Prostate gland (tissue), 2 donors: ENCODE results near the gene TOPBP1. TPM values are rescaled to one million over a fixed set of nuclear protein-coding genes. Genes with fewer than 3 reads are reported as not detected.

Experiments used
- DNase-seq: peaks from one replicate; pipeline ENCODE4 v3.0.0-alpha.2; 2019; ENCODE audit warnings: low spot score
- H3K27ac ChIP-seq, 2 donors: fragments of 200-600 bp; sonication (generic); 2 replicates each; pipeline ENCODE4 v1.5.1; 2017 to 2019
- H3K27me3 ChIP-seq: fragments of 200-600 bp; sonication (generic); replicated peaks from 2 replicates; pipeline ENCODE4 v1.5.1; 2019; ENCODE audit not compliant: insufficient read depth
- H3K36me3 ChIP-seq, 2 donors: fragments of 200-600 bp; sonication (generic); 1 replicate in 1 of 2; 2 replicates in 1 of 2; pipeline versions ENCODE4 v1.5.1 to v1.8.1; 2017 to 2019
- H3K4me1 ChIP-seq: fragments of 200-600 bp; sonication (generic); replicated peaks from 2 replicates; pipeline ENCODE4 v1.5.1; 2019
- H3K4me3 ChIP-seq, 2 donors: fragments of 200-600 bp; sonication (generic); 2 replicates each; pipeline ENCODE4 v1.5.1; 2017 to 2019
- H3K9me3 ChIP-seq: fragments of 200-600 bp; sonication (generic); 2 replicates; pipeline ENCODE4 v1.5.1; 2017
- POLR2A ChIP-seq: fragments of 450-650 bp; IDR thresholded peaks from one replicate; pipeline ENCODE4 v1.6.1; 2016; ENCODE audit warnings: antibody characterized with exemption, mild to moderate bottlenecking
- POLR2AphosphoS5 ChIP-seq: sonication (generic); formaldehyde crosslinking; IDR thresholded peaks from one replicate; pipeline ENCODE4 v1.6.1; 2017; ENCODE audit warnings: antibody characterized with exemption
- WGBS: methylation state at CpG from one replicate; pipeline ENCODE4 v1.1.5; 2018; 5-methylcytosine and 5-hydroxymethylcytosine counted together
- intact Hi-C: fragments of 100-400 bp; cut with DNase I; formaldehyde crosslinking; loops from one replicate; pipeline ENCODE4 v1.14.2; 2022
- total RNA-seq, 2 donors: library from RNA; depleted of rRNA; stranded (reverse); fragments of >200 nt; gene quantifications; one replicate each; pipeline ENCODE4 v1.1.0, GENCODE V29; 2016
- TF ChIP-seq, protein P1 (sequence below), 4 experiments: fragments of 200-600 bp in 2 of 4; fragments of 450-650 bp in 2 of 4; sonication (generic) in 2 of 4; IDR thresholded peaks; 1 replicate in 3 of 4; 2 replicates in 1 of 4; pipeline ENCODE4 v1.5.1; 2016 to 2019; ENCODE audit warnings: antibody characterized with exemption in 4 of 4, mild to moderate bottlenecking in 2 of 4, moderate library complexity in 2 of 4

TOPBP1 gene
- total RNA-seq, 2 donors from 2014 or later = 15.6 to 25.3 TPM

DNA sequence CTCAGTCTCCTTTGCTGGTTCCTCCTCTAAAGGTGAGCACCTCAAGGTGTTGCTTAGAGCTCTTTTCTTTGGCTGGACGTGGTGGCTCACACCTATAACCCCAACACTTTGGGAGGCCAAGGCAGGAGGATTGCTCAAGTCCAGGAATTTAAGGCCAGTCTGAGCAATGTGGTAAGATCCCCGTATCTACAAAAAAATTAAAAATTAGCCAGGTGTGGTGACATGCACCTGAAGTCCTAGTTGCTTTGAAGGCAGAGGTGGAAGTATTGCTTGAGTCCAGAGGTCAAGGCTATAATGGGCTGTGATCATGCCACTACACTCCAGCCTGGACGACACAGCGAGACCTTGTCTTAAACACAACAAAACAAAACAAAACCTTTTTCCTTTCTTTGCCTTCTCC, 28.3 kb downstream of the TOPBP1 start:
- DNase-seq = no peak
- TF ChIP-seq POLR2AphosphoS5 (no peak), POLR2A (no peak)
- TF ChIP-seq, protein P1, sequence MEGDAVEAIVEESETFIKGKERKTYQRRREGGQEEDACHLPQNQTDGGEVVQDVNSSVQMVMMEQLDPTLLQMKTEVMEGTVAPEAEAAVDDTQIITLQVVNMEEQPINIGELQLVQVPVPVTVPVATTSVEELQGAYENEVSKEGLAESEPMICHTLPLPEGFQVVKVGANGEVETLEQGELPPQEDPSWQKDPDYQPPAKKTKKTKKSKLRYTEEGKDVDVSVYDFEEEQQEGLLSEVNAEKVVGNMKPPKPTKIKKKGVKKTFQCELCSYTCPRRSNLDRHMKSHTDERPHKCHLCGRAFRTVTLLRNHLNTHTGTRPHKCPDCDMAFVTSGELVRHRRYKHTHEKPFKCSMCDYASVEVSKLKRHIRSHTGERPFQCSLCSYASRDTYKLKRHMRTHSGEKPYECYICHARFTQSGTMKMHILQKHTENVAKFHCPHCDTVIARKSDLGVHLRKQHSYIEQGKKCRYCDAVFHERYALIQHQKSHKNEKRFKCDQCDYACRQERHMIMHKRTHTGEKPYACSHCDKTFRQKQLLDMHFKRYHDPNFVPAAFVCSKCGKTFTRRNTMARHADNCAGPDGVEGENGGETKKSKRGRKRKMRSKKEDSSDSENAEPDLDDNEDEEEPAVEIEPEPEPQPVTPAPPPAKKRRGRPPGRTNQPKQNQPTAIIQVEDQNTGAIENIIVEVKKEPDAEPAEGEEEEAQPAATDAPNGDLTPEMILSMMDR (IDR thresholded peaks at IDR 0.05) = no peak
- H3K4me3 ChIP-seq = no peak overlapping the region
- H3K27ac ChIP-seq = no peak overlapping the region
- no peaks in the 10 kb centered on the region for H3K4me1 ChIP-seq
- H3K36me3 ChIP-seq = no peaks in the 10 kb centered on the region
- intact Hi-C loops = no loop called here
- WGBS = 94% methylated on average over 4 of the region's 4 CpGs
- no peaks in the 10 kb centered on the region for H3K9me3 ChIP-seq
- H3K27me3 ChIP-seq = no peaks in the 10 kb centered on the region

DNA sequence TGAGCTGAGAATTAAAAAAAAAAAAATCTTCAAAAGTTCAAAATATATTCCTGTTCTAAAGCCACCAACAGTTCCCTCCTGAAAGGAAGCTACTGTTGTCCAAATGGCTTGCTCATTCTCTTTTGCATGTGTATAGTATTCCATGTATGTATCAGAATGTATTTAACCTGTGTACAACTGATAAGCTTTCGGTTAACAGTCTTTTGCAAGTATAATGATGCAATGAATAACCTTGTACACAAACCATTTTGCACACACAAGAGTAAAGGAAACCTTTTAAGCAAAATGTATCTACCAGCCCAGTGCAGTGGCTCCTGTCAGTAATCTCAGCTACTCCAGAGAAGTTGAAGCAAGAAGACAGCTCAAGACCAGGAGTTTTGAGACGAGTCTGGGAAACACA, 32.6 kb downstream of the TOPBP1 start:
- intact Hi-C loops = no loop called here
- TF ChIP-seq, protein P1 (IDR thresholded peaks at IDR 0.05) = no peak
- TF ChIP-seq POLR2A = no peak
- TF ChIP-seq POLR2AphosphoS5 = no peak
- no peaks in the 10 kb centered on the region for H3K4me1 ChIP-seq
- 90% methylated on average over 2 of the region's 2 CpGs for whole genome bisulfite sequencing
- H3K4me3 ChIP-seq = no peak overlapping the region
- H3K36me3 ChIP-seq = no peaks in the 10 kb centered on the region
- no peak for DNase-seq
- H3K27ac ChIP-seq = no peak overlapping the region
- no peaks in the 10 kb centered on the region for H3K27me3 ChIP-seq
- no peaks in the 10 kb centered on the region for H3K9me3 ChIP-seq

DNA sequence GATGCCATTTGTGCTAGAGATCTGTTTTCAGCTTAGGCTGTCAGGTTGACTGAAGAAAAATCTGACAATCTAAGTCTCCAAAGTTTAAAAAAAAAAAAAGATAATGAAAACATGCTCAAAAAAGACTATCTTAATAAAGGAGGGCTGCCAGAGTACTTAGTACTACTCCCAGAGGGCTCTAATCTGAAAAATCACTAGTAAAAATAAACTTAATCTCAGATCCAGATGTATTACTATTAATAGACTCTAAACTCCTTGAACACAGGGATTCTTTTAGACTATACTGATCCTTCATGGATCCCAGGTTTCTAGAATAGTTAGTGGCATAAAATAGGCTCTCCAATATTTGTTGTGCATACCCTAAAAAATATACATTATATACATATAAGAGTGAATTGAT, 34.0 kb downstream of the TOPBP1 start:
- no peak overlapping the region for H3K4me3 ChIP-seq
- H3K4me1 ChIP-seq = no peaks in the 10 kb centered on the region
- no peaks in the 10 kb centered on the region for H3K27me3 ChIP-seq
- H3K27ac ChIP-seq = no peak overlapping the region
- H3K9me3 ChIP-seq = no peaks in the 10 kb centered on the region
- H3K36me3 ChIP-seq = no peaks in the 10 kb centered on the region
- TF ChIP-seq POLR2A (no peak), POLR2AphosphoS5 (no peak)
- TF ChIP-seq, protein P1 (IDR thresholded peaks at IDR 0.05) = no peak
- intact Hi-C loops = no loop called here
- no peak for DNase-seq

DNA sequence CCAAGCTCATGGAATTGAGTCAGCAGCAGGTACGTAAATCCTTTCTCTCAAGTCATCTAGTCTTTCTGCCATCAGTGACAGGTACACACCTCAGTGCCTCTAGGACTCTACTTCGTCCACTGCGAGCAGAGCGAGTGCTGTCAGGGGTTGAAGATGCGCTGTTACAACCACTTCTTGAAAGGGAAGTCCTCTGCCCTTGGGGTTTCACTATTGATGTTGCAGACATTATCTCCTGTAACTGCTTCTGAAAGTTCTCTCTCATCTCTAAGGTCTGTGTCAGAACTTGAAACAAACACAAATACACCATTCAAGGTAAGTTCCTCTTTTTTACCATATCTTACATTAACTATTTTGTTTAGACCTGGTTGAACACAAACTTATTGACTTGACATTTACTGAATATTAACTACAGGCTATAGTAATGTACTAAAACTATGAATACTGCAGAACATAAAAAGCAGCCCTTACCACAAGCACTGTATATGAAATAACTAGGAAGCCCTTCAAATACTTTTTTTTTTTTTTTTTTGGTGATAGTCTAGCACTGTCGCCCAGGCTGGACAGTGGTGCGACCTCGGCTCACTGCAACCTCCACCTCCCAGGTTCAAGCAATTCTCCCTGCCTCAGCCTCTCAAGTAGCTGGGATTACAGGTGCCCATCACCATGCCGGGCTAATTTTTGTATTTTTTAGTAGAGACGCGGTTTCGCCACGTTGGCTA, 41.5 kb downstream of the TOPBP1 start:
- Histone ChIP-seq H3K4me1 (no peaks in the 10 kb centered on the region), H3K9me3 (no peaks in the 10 kb centered on the region), H3K4me3 (no peak overlapping the region), H3K27ac (no peak overlapping the region), H3K27me3 (no peaks in the 10 kb centered on the region), H3K36me3 (no peaks in the 10 kb centered on the region)
- 93% methylated on average over 13 of the region's 13 CpGs for WGBS
- DNase-seq = no peak
- intact Hi-C loops = no loop called here
- TF ChIP-seq POLR2AphosphoS5 = no peak
- TF ChIP-seq, protein P1 (IDR thresholded peaks at IDR 0.05) = no peak
- no peak for TF ChIP-seq POLR2A

DNA sequence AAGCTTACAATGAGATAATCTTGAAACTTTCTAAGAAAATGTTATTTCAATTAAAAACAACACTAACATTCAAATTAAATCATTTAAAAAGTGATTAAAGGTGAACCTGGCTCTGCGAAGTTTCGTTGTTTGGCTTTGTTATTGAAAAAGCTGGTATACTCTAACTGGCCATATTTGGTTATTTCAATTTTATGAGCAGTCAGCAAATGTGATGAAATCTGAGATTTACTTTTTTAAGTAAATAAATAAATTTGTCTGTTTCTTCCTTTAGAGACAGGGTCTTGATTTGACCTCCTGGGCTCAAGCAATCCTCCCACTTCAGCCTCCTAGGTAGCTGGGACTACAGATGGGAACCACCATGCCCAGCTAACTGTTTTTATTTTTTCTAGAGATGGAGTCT, 50.2 kb downstream of the TOPBP1 start:
- 89% methylated on average over 2 of the region's 2 CpGs for WGBS
- Histone ChIP-seq H3K4me1 (no peaks in the 10 kb centered on the region), H3K36me3 (no peaks in the 10 kb centered on the region), H3K4me3 (no peak overlapping the region), H3K27me3 (no peaks in the 10 kb centered on the region), H3K9me3 (no peaks in the 10 kb centered on the region), H3K27ac (no peak overlapping the region)
- TF ChIP-seq POLR2AphosphoS5 (no peak), POLR2A (no peak)
- TF ChIP-seq, protein P1 (IDR thresholded peaks at IDR 0.05) = no peak
- DNase-seq = no peak
- intact Hi-C loops = no loop called here
